H9 (cell line): ENCODE measurements around the gene PRSS50. TPM values are rescaled to one million over a fixed set of nuclear protein-coding genes. Genes with fewer than 3 reads are reported as not detected.

Experiments
- DNase-seq: peaks from one replicate; pipeline ENCODE4 v3.0.0-alpha.2; 2017
- H2AFZ ChIP-seq: one replicate; pipeline ENCODE4 v1.6.1; 2013; ENCODE audit warnings: mild to moderate bottlenecking, low read length, control low read depth, moderate library complexity
- H2AK5ac ChIP-seq: 2 replicates; pipeline ENCODE4 v1.6.1; 2013; ENCODE audit warnings: low read length, control low read depth, mixed read lengths; ENCODE audit not compliant: insufficient read length
- H2BK120ac ChIP-seq: one replicate; pipeline ENCODE4 v1.6.1; 2013; ENCODE audit warnings: low read depth, mild to moderate bottlenecking, low read length, control low read depth, inconsistent platforms; ENCODE audit not compliant: poor library complexity, severe bottlenecking
- H2BK12ac ChIP-seq: 2 replicates; pipeline ENCODE4 v1.6.1; 2013; ENCODE audit warnings: low read length, control low read depth, mixed read lengths, low read depth; ENCODE audit not compliant: insufficient read length
- H2BK15ac ChIP-seq: 2 replicates; pipeline ENCODE4 v1.6.1; 2013; ENCODE audit warnings: low read depth, low read length, control low read depth
- H2BK20ac ChIP-seq: one replicate; pipeline ENCODE4 v1.6.1; 2013; ENCODE audit warnings: low read depth, mild to moderate bottlenecking, low read length, control low read depth, inconsistent platforms; ENCODE audit not compliant: poor library complexity, severe bottlenecking
- H2BK5ac ChIP-seq: 2 replicates; pipeline ENCODE4 v1.6.1; 2013; ENCODE audit warnings: low read length, control low read depth, mixed read lengths; ENCODE audit not compliant: insufficient read length
- H3K14ac ChIP-seq: 2 replicates; pipeline ENCODE4 v1.6.1; 2013; ENCODE audit warnings: low read length, control low read depth; ENCODE audit not compliant: insufficient read depth
- H3K18ac ChIP-seq: 2 replicates; pipeline ENCODE4 v1.6.1; 2013; ENCODE audit warnings: low read depth, mild to moderate bottlenecking, mixed read lengths, low read length, control low read depth; ENCODE audit not compliant: insufficient read length
- H3K23ac ChIP-seq: 2 replicates; pipeline ENCODE4 v1.6.1; 2013; ENCODE audit warnings: low read length, control low read depth, mixed read lengths, low read depth; ENCODE audit not compliant: insufficient read length
- H3K23me2 ChIP-seq: 2 replicates; pipeline ENCODE4 v1.6.1; 2013; ENCODE audit warnings: low read depth, mild to moderate bottlenecking, mixed read lengths, low read length, control low read depth; ENCODE audit not compliant: insufficient read length, poor library complexity, severe bottlenecking
- H3K27ac ChIP-seq: 2 replicates; pipeline ENCODE4 v1.5.1; 2013; ENCODE audit warnings: low read length, control low read depth, mixed read lengths, low read depth; ENCODE audit not compliant: insufficient read length
- H3K27me3 ChIP-seq: 2 replicates; pipeline ENCODE4 v1.6.1; 2013; ENCODE audit warnings: low read length, control low read depth, inconsistent platforms; ENCODE audit not compliant: insufficient read depth
- H3K4ac ChIP-seq: 2 replicates; pipeline ENCODE4 v1.6.1; 2013; ENCODE audit warnings: low read depth, mild to moderate bottlenecking, control low read depth, inconsistent platforms, low read length, moderate library complexity
- H3K4me1 ChIP-seq: 2 replicates; pipeline ENCODE4 v1.6.1; 2013; ENCODE audit warnings: low read length, control low read depth, inconsistent platforms; ENCODE audit not compliant: insufficient read depth
- H3K4me2 ChIP-seq: 2 replicates; pipeline ENCODE4 v1.6.1; 2013; ENCODE audit warnings: low read length, control low read depth, mixed read lengths; ENCODE audit not compliant: insufficient read length, insufficient read depth
- H3K56ac ChIP-seq: 2 replicates; pipeline ENCODE4 v1.6.1; 2013; ENCODE audit warnings: low read depth, mild to moderate bottlenecking, mixed read lengths, low read length, control low read depth; ENCODE audit not compliant: insufficient read length
- H3K79me1 ChIP-seq: 2 replicates; pipeline ENCODE4 v1.6.1; 2013; ENCODE audit warnings: low read depth, mild to moderate bottlenecking, moderate library complexity, low read length, control low read depth, inconsistent platforms; ENCODE audit not compliant: insufficient read depth, poor library complexity, severe bottlenecking
- H3K79me2 ChIP-seq: 2 replicates; pipeline ENCODE4 v1.6.1; 2013; ENCODE audit warnings: low read length, control low read depth, inconsistent platforms; ENCODE audit not compliant: insufficient read depth
- H3K9ac ChIP-seq: 2 replicates; pipeline ENCODE4 v1.6.1; 2013; ENCODE audit warnings: low read length, control low read depth, mixed read lengths; ENCODE audit not compliant: insufficient read length; ENCODE audit errors: extremely low read depth
- H3K9me3 ChIP-seq: one replicate; pipeline ENCODE4 v1.6.1; 2013; ENCODE audit warnings: low read depth, low read length, inconsistent platforms; ENCODE audit not compliant: control insufficient read depth
- H3T11ph ChIP-seq: one replicate; pipeline ENCODE4 v1.6.1; 2013; ENCODE audit warnings: mild to moderate bottlenecking, low read length, control low read depth, inconsistent platforms
- H4K20me1 ChIP-seq: one replicate; pipeline ENCODE4 v1.6.1; 2013; ENCODE audit not compliant: control insufficient read depth, insufficient read length, insufficient read depth
- H4K5ac ChIP-seq: 2 replicates; pipeline ENCODE4 v1.6.1; 2013; ENCODE audit warnings: low read depth, mild to moderate bottlenecking, mixed read lengths, low read length, control low read depth; ENCODE audit not compliant: insufficient read length
- H4K8ac ChIP-seq: replicated peaks from 2 replicates; pipeline ENCODE4 v1.6.1; 2013; ENCODE audit warnings: low read length, control low read depth, mixed read lengths, low read depth; ENCODE audit not compliant: insufficient read length
- H4K91ac ChIP-seq: 2 replicates; pipeline ENCODE4 v1.6.1; 2013; ENCODE audit warnings: low read depth, mild to moderate bottlenecking, moderate library complexity, mixed read lengths, low read length, control low read depth; ENCODE audit not compliant: insufficient read length
- H3K27ac Mint-ChIP-seq, 3 experiments: 2 replicates in 2 of 3; 3 replicates in 1 of 3; pipeline ENCODE4 v1.8.0; 2020 to 2021; ENCODE audit warnings: mixed read lengths in 3 of 3, mild to moderate bottlenecking in 1 of 3, moderate library complexity in 1 of 3
- H3K27me3 Mint-ChIP-seq: 2 replicates; pipeline ENCODE4 v1.8.0; 2021; ENCODE audit warnings: low read depth, mild to moderate bottlenecking, moderate library complexity, mixed read lengths
- H3K36me3 Mint-ChIP-seq, 3 experiments: 2 replicates in 2 of 3; 3 replicates in 1 of 3; pipeline ENCODE4 v1.8.0; 2020 to 2021; ENCODE audit warnings: low read depth in 3 of 3, mixed read lengths in 3 of 3; ENCODE audit not compliant: insufficient read depth in 1 of 3
- H3K4me1 Mint-ChIP-seq, 2 experiments: 2 replicates each; pipeline ENCODE4 v1.8.0; 2020; ENCODE audit warnings: mixed read lengths in 2 of 2
- H3K4me3 Mint-ChIP-seq, 2 experiments: 2 replicates in 1 of 2; 3 replicates in 1 of 2; pipeline ENCODE4 v1.8.0; 2020 to 2021; ENCODE audit warnings: mild to moderate bottlenecking in 2 of 2, mixed read lengths in 2 of 2, moderate library complexity in 1 of 2
- H3K9me3 Mint-ChIP-seq, 2 experiments: 2 replicates in 1 of 2; 3 replicates in 1 of 2; pipeline ENCODE4 v1.8.0; 2020; ENCODE audit warnings: mild to moderate bottlenecking in 2 of 2, mixed read lengths in 2 of 2, moderate library complexity in 1 of 2
- CTCF ChIP-seq: fragments of 200-600 bp; sonication (generic); conservative IDR thresholded peaks from 3 replicates; pipeline ENCODE4 v1.8.0; 2021; ENCODE audit warnings: antibody characterized with exemption, mild to moderate bottlenecking
- whole genome bisulfite sequencing: extraction: QIAGEN DNeasy Blood & Tissue Kit; methylation state at CpG from one replicate; pipeline ENCODE4 v1.1.7; 2013; ENCODE audit warnings: missing lambda C conversion rate, low lambda C conversion rate, mixed read lengths; ENCODE audit not compliant: insufficient read length; ENCODE audit errors: extremely low coverage; 5-methylcytosine and 5-hydroxymethylcytosine counted together
- total RNA-seq: library from RNA; stranded (reverse); gene quantifications from 2 replicates; pipeline ENCODE4 v1.2.1, GENCODE V29; 2021

PRSS50 gene
- total RNA-seq, 1 experiment from 2014 or later, result 0.24 TPM

- Histone ChIP-seq H4K8ac (no peak overlapping the region), H2BK120ac (no peak overlapping the region), H4K5ac (no peak overlapping the region), H3K18ac (no peak overlapping the region), H3K4me1 (no peaks in the 10 kb centered on the region; the same call in 1 of the 2 replicates), H3K27ac (no peak overlapping the region), H3K14ac (no peak overlapping the region), H3K27me3 (no peaks in the 10 kb centered on the region), H3K79me1 (no peaks in the 10 kb centered on the region), H3K4ac (no peak overlapping the region), H2AFZ (no peak overlapping the region), H3K23me2 (no peaks in the 10 kb centered on the region), H3K79me2 (no peaks in the 10 kb centered on the region), H4K91ac (no peak overlapping the region), H3K9me3 (no peaks in the 10 kb centered on the region), H2BK5ac (no peak overlapping the region), H4K20me1 (no peaks in the 10 kb centered on the region), H2AK5ac (no peak overlapping the region), H2BK15ac (no peak overlapping the region), H2BK12ac (no peak overlapping the region), H3K9ac (no peak overlapping the region), H3K4me2 (no peak overlapping the region), H3K23ac (no peak overlapping the region), H2BK20ac (no peak overlapping the region), H3T11ph (no peak overlapping the region), H3K56ac (no peak overlapping the region)
- H3K9me3 Mint-ChIP-seq, result peaks cover 16 to 18% of the 10 kb centered on the region in 2 experiments; a peak in 4 of 5 replicates
- H3K4me1 Mint-ChIP-seq, result peaks cover 8 to 20% of the 10 kb centered on the region in 2 experiments
- no peaks in the 10 kb centered on the region; the same call in 1 of the 2 replicates for H3K27me3 Mint-ChIP-seq
- no peak for DNase-seq
- peaks cover 0 to 15% (median 5%) of the 10 kb centered on the region in 3 experiments; a peak in 4 of 7 replicates for H3K36me3 Mint-ChIP-seq
- no CpG with 5 or more reads among the region's 1 CpG for WGBS
- TF ChIP-seq CTCF, result no peak
- H3K4me3 Mint-ChIP-seq, result no peak overlapping the region
- no peak overlapping the region for H3K27ac Mint-ChIP-seq
These were observed 46.5 kb upstream of the PRSS50 start for GRCh38 chr3:46764206-46764605.
